ENCODE results near the gene SMARCAD1.
"Not testable (repeated sequence)": the region's sequence is repeated elsewhere in the genome, so short reads cannot be mapped to it uniquely, and the experiment has no call there.

SMARCAD1 gene

DNA sequence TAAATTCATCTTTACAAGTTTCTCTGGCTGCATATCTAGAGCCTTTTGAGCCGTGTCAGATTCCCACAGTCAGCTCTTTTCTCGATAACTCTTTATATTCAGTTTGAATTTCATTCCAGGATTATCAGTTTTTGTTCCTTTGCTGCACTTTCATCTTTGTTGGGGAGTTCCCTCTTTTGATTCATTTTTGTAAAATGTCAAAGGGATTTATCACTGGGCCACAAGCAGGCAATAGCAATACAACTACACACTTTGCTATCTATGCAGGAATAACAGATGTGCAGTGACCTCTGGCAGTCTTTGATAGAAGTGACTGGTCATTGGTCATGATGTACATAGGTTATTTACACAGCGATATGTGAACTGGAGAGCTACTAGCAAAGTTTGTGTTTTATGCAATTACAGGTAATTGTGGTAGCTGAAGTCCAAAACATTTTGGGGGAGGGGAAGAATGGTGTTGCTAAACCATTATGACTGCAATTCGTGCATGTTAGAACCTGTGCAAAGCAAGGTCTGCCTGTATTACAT lies 91.1 kb downstream of the SMARCAD1 start:
- TF ChIP-seq CTCF (conservative IDR thresholded peaks at IDR 0.05; ENCODE audit: control insufficient read depth, insufficient read depth, low read depth, low read length) = no peak
- no peak for DNase-seq (ENCODE audit: low read depth)
- H3K4me3 ChIP-seq (ENCODE audit: control insufficient read depth, low read depth, low read length) = no peak overlapping the region

- TF ChIP-seq CTCF (conservative IDR thresholded peaks at IDR 0.05; ENCODE audit: control insufficient read depth, insufficient read depth, low read depth, low read length) = no peak
- DNase-seq (ENCODE audit: low read depth) = peak; percentile 25
- H3K4me3 ChIP-seq (ENCODE audit: control insufficient read depth, low read depth, low read length) = no peak overlapping the region
Measured at GRCh38 chr4:94302191-94302590, 94.5 kb downstream of the SMARCAD1 start.

- peak; percentile 67 for TF ChIP-seq CTCF (conservative IDR thresholded peaks at IDR 0.05; ENCODE audit: control insufficient read depth, insufficient read depth, low read depth, low read length)
- peak; percentile 45 for DNase-seq (ENCODE audit: low read depth)
- no peak overlapping the region for H3K4me3 ChIP-seq (ENCODE audit: control insufficient read depth, low read depth, low read length)
Measured at GRCh38 chr4:94304365-94304971, 96.8 kb downstream of the SMARCAD1 start.

DNA sequence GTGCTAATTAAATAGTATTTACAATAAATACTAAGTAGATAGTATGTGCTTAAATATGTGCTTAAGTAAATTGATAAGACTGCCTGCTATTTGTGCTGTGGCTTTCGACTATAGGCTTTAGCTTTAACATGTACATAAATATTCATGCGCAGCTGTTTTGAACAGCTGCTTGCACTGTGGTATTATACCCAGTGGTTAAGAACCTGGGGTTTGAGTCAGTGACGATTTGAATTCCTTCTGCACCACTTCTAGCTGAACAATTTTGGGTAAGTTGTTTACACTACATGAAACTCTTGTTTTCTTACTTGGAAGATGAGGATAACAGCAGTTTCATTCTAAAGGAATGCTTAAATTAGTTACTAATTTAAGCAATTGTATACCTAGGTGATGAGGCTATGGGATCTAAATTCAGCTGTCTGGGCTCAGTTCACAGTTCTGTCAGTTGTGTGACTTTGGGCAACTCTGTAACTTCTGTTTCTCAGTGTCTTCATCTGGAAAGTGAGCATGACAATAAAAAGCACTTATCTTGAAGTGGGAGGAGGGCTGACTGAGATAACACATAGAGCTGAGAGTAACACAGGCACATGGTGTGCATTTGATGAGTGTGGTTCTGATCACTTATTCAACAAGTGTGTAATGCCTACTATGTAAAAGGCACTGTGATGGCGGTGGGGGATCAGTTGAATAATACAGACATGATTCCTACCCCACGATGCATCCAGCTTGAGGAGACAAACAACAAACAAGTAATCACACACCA lies 98.0 kb downstream of the SMARCAD1 start:
- DNase-seq (ENCODE audit: low read depth) = no peak
- H3K4me3 ChIP-seq (ENCODE audit: control insufficient read depth, low read depth, low read length) = no peak overlapping the region
- no peak for TF ChIP-seq CTCF (conservative IDR thresholded peaks at IDR 0.05; ENCODE audit: control insufficient read depth, insufficient read depth, low read depth, low read length)

GRCh38 chr4:94306713-94307112 lies 99.0 kb downstream of the SMARCAD1 start:
- TF ChIP-seq CTCF (conservative IDR thresholded peaks at IDR 0.05; ENCODE audit: control insufficient read depth, insufficient read depth, low read depth, low read length) = no peak
- H3K4me3 ChIP-seq (ENCODE audit: control insufficient read depth, low read depth, low read length) = no peak overlapping the region
- DNase-seq (ENCODE audit: low read depth) = no peak

GRCh38 chr4:94307231-94307871 lies 99.7 kb downstream of the SMARCAD1 start:
- DNase-seq (ENCODE audit: low read depth) = no peak
- no peak for TF ChIP-seq CTCF (conservative IDR thresholded peaks at IDR 0.05; ENCODE audit: control insufficient read depth, insufficient read depth, low read depth, low read length)
- no peak overlapping the region for H3K4me3 ChIP-seq (ENCODE audit: control insufficient read depth, low read depth, low read length)

DNA sequence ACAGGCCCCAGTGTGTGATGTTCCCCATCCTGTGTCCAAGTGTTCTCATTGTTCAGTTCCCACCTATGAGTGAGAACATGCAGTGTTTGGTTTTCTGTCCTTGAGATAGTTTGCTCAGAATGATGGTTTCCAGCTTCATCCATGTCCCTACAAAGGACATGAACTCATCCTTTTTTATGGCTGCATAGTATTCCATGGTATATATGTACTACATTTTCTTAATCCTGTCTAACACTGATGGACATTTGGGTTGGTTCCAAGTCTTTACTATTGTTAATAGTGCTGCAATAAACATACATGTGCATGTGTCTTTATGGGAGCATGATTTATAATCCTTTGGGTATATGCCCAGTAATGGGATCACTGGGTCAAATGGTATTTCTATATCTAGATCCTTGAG lies 112.3 kb downstream of the SMARCAD1 start:
- not testable (repeated sequence) for DNase-seq (ENCODE audit: low read depth); H3K4me3 ChIP-seq (ENCODE audit: control insufficient read depth, low read depth, low read length)

All from fibroblast of mammary gland (primary cell).